ENCODE results near the gene C6orf89. TPM values are rescaled to one million over a fixed set of nuclear protein-coding genes. Genes with fewer than 3 reads are reported as not detected.

The C6orf89 gene
- total and polyA plus RNA-seq, 4 donors, result 22.9 to 59.5 (median 39.4) TPM

- peaks cover 23 to 64% (median 43%) of the 10 kb centered on the region in 4 donors for H3K36me3 ChIP-seq (ENCODE audit: control insufficient read depth in 4 of 4, insufficient read depth in 4 of 4, low read length in 4 of 4)
These were observed 83.5 kb downstream of the C6orf89 start for GRCh38 chr6:36969240-36969691.

GRCh38 chr6:36969988-36970891 is 84.5 kb downstream of the C6orf89 start:
- ATAC-seq (ENCODE audit: insufficient read depth, low FRiP score) (no peak), DNase-seq (no peak)
- H3K4me3 ChIP-seq, result no peak overlapping the region
- peaks cover 28 to 73% (median 50%) of the 10 kb centered on the region in 4 donors for H3K36me3 ChIP-seq (ENCODE audit: control insufficient read depth in 4 of 4, insufficient read depth in 4 of 4, low read length in 4 of 4)
- peak overlapping the region in 1 of 2 donors; percentile 74 for H3K27ac ChIP-seq (ENCODE audit: low read depth in 1 of 2, low read length in 1 of 2)
- peaks cover 0 to 2% (median 0%) of the 10 kb centered on the region in 4 donors for H3K9me3 ChIP-seq (ENCODE audit: control insufficient read depth in 4 of 4, insufficient read depth in 3 of 4, low read length in 3 of 4)
- H3K9ac ChIP-seq (ENCODE audit: insufficient read depth in 1 of 2, low read length in 2 of 2), result no peak overlapping the region
- H3K4me1 ChIP-seq (ENCODE audit: control insufficient read depth in 5 of 5, insufficient read depth in 5 of 5, low read length in 5 of 5), result no peaks in the 10 kb centered on the region
- no peak for TF ChIP-seq CTCF (IDR thresholded peaks at IDR 0.05; ENCODE audit: control extremely low read depth, extremely low read depth)
- no peaks in the 10 kb centered on the region for H3K27me3 ChIP-seq (ENCODE audit: control insufficient read depth in 3 of 3, insufficient read depth in 3 of 3, low read length in 2 of 3)
- WGBS, 2 donors, result 86 to 92% methylated on average over 17 of the region's 17 CpGs

More at GRCh38 chr6:36969240-36969691, 83.5 kb downstream of the C6orf89 start:
- H3K9ac ChIP-seq (ENCODE audit: insufficient read depth in 1 of 2, low read length in 2 of 2), result no peak overlapping the region
- no peak overlapping the region for H3K4me3 ChIP-seq
- no peak for DNase-seq
- H3K4me1 ChIP-seq (ENCODE audit: control insufficient read depth in 5 of 5, insufficient read depth in 5 of 5, low read length in 5 of 5), result peaks cover 0 to 5% (median under 1%) of the 10 kb centered on the region in 5 donors
- 82 to 91% methylated on average over 14 of the region's 14 CpGs for WGBS, 2 donors
- no peaks in the 10 kb centered on the region for H3K27me3 ChIP-seq (ENCODE audit: control insufficient read depth in 3 of 3, insufficient read depth in 3 of 3, low read length in 2 of 3)
- peak; percentile 73 for ATAC-seq (ENCODE audit: insufficient read depth, low FRiP score)
- peaks cover 0 to 2% (median 0%) of the 10 kb centered on the region in 4 donors for H3K9me3 ChIP-seq (ENCODE audit: control insufficient read depth in 4 of 4, insufficient read depth in 3 of 4, low read length in 3 of 4)
- TF ChIP-seq CTCF (IDR thresholded peaks at IDR 0.05; ENCODE audit: control extremely low read depth, extremely low read depth), result no peak
- peak overlapping the region in 1 of 2 donors; percentile 66 for H3K27ac ChIP-seq (ENCODE audit: low read depth in 1 of 2, low read length in 1 of 2)

GRCh38 chr6:36970892-36971842 is 85.4 kb downstream of the C6orf89 start:
- H3K27ac ChIP-seq (ENCODE audit: low read depth in 1 of 2, low read length in 1 of 2), result peak overlapping the region in 1 of 2 donors; percentile 74
- H3K4me1 ChIP-seq (ENCODE audit: control insufficient read depth in 5 of 5, insufficient read depth in 5 of 5, low read length in 5 of 5), result no peaks in the 10 kb centered on the region
- peaks cover 0 to 2% (median 0%) of the 10 kb centered on the region in 4 donors for H3K9me3 ChIP-seq (ENCODE audit: control insufficient read depth in 4 of 4, insufficient read depth in 3 of 4, low read length in 3 of 4)
- WGBS, 2 donors, result 84 to 85% methylated on average over 17 of the region's 17 CpGs
- TF ChIP-seq CTCF (IDR thresholded peaks at IDR 0.05; ENCODE audit: control extremely low read depth, extremely low read depth), result no peak
- no peak overlapping the region for H3K4me3 ChIP-seq
- peaks cover 30 to 82% (median 57%) of the 10 kb centered on the region in 4 donors for H3K36me3 ChIP-seq (ENCODE audit: control insufficient read depth in 4 of 4, insufficient read depth in 4 of 4, low read length in 4 of 4)
- H3K27me3 ChIP-seq (ENCODE audit: control insufficient read depth in 3 of 3, insufficient read depth in 3 of 3, low read length in 2 of 3), result no peaks in the 10 kb centered on the region
- ATAC-seq (ENCODE audit: insufficient read depth, low FRiP score) (no peak), DNase-seq (no peak)
- no peak overlapping the region for H3K9ac ChIP-seq (ENCODE audit: insufficient read depth in 1 of 2, low read length in 2 of 2)
